IMR-90 (cell line): ENCODE measurements around the gene DMAP1. TPM values are rescaled to one million over a fixed set of nuclear protein-coding genes. Genes with fewer than 3 reads are reported as not detected.
A peak's percentile ranks its signal among the peaks of the same experiment; 100 is the strongest.

ENCODE experiments used
- CHD1 ChIP-seq: IDR thresholded peaks from 2 replicates; pipeline ENCODE4 v1.6.1; 2012; ENCODE audit warnings: low read depth, low read length, improper control_type of control experiment
- FOS ChIP-seq: fragments of 150-350 bp; IDR thresholded peaks from 2 replicates; pipeline ENCODE4 v1.6.1; 2016; ENCODE audit warnings: low read depth, low read length
- MAZ ChIP-seq: IDR thresholded peaks from 2 replicates; pipeline ENCODE4 v1.6.1; 2012; ENCODE audit warnings: low read depth, mild to moderate bottlenecking, low read length, improper control_type of control experiment, moderate library complexity, borderline replicate concordance
- RCOR1 ChIP-seq: IDR thresholded peaks from 2 replicates; pipeline ENCODE4 v1.6.1; 2012; ENCODE audit warnings: mild to moderate bottlenecking, low read length, improper control_type of control experiment; ENCODE audit not compliant: insufficient replicate concordance
- SMC3 ChIP-seq: fragments of 150-350 bp; IDR thresholded peaks from 2 replicates; pipeline ENCODE4 v1.6.1; 2016; ENCODE audit warnings: low read depth, mild to moderate bottlenecking, antibody characterized with exemption, low read length, moderate library complexity
- polyA plus RNA-seq, 3 experiments: library from polyadenylated mRNA; depleted of rRNA; stranded (reverse); fragments of >200 nt; gene quantifications; 2 replicates each; pipeline ENCODE4 v1.2.3, GENCODE V29; 2012; ENCODE audit warnings: low replicate concordance in 1 of 3
- total RNA-seq: library from RNA; depleted of rRNA; stranded (reverse); fragments of >200 nt; gene quantifications from 2 replicates; pipeline ENCODE4 v1.2.3, GENCODE V29; 2012
- TF ChIP-seq, protein P1 (sequence below): fragments of 150-350 bp; IDR thresholded peaks from 2 replicates; pipeline ENCODE4 v1.6.1; 2016; ENCODE audit warnings: low read depth, mild to moderate bottlenecking, low read length, moderate library complexity, borderline replicate concordance

DMAP1 gene
- total and polyA plus RNA-seq, 2 of the 4 experiments (the other 2 are of a cell fraction): 22.2 to 34.3 TPM

DNA sequence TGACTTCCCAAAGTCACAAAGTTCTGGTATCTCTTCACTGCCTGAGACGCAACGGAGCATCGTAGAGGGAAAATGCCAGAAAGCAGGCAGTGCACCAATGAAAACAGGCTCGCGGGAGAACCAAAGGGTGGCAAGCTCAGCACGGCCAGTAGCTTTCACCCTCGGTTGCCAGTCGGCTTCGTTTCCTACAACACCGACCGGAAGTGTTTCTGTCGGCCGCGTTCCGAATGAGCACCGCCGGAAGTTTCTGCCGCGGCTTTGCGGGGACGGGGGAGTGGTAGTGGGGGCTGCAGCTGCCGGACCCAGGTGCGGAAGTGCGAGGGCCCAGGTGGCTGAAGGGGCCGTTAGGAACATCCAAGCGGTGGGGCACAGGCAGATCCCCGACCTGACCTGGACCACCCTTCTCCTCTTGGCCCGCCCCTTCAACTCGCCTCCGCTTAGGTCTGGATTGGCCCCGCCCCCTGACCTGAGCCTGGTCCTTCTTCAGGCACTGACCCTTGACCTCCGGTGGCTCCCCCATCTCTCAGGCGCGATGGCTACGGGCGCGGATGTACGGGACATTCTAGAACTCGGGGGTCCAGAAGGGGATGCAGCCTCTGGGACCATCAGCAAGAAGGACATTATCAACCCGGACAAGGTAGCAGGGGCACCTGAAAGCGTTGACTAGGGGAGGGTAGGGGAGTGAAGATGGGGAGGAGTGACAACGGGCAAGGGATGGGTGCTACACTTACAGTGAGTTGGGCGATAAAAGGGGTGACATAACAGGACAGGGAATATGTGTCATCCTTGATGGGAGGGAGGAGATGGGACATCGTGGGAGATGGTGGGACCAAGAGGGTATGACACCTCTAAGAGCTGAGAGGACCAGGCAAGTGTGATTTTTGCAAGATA, at the start of gene DMAP1 (continued):
- TF ChIP-seq MAZ (peak; percentile 89), FOS (no peak), RCOR1 (no peak), CHD1 (no peak), SMC3 (peak; percentile 20)
- TF ChIP-seq, protein P1, sequence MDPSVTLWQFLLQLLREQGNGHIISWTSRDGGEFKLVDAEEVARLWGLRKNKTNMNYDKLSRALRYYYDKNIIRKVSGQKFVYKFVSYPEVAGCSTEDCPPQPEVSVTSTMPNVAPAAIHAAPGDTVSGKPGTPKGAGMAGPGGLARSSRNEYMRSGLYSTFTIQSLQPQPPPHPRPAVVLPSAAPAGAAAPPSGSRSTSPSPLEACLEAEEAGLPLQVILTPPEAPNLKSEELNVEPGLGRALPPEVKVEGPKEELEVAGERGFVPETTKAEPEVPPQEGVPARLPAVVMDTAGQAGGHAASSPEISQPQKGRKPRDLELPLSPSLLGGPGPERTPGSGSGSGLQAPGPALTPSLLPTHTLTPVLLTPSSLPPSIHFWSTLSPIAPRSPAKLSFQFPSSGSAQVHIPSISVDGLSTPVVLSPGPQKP: no peak
